NCI-H2107 treated with DMSO at 0.1 percent for 48 hours (cell line): ENCODE data around the gene CAMK1D.

Experiments used
- DNase-seq: peaks from one replicate; lab custom pipeline; 2025; ENCODE audit not compliant: unreplicated experiment; lab: John Stamatoyannopoulos, UW

CAMK1D gene

DNA sequence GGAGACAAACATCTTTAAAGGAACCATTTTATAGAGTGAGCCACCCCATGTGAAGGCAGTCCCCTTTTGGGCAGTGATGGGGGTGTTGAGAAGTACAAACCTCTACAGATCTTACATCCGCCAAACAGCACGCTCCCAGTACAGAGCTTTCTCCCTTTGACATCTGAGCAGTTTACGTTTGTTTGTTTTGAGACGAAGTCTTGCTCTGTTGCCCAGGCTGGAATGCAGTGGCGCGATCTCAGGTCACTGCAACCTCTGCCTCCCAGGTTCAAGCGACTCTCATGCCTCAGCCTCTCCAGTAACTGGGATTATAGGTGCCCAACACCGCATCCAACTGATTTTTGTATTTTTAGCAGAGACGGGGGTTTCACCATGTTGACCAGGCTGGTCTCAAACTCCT lies 523.2 kb downstream of the CAMK1D start:
- DNase-seq: no peak

DNA sequence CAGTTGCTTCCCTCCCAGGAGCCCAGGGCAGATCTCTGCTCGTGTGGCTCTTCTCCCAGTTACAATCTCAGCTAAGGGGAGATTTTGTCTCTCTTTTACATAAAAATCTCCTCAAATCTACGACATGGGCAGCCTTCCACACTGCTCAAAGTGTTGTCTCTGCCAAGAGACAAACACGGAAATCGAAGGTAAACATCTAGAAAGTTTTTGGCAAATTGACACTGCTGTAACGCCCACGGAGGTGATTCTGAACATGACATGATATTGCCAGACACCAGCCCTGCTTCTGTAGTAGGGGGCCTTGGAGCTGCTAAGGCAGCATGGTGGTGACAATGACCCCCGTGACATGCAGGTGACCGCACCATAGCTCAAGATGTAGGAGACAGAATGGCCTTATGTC lies 523.8 kb downstream of the CAMK1D start:
- no peak for DNase-seq

DNA sequence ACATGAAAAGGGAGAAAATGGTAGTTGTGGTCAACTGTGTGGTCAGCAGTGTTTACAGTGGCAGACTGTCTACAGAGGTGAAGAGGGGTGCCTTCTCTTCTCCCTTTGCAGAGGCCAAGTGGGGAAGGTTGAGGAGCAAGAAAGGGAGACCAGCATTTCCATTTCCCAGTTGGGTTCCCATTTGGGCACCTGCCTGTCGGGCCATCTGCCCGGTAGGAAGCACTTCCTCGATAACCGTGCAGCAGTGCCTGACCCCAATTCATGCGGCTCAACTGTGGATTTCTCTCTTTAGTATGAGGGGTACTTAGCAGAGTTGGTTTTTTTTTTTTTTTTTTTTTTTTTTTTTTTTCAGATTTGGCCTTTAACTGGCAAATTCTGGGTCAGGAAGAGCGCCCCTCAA lies 525.2 kb downstream of the CAMK1D start:
- no peak for DNase-seq

DNA sequence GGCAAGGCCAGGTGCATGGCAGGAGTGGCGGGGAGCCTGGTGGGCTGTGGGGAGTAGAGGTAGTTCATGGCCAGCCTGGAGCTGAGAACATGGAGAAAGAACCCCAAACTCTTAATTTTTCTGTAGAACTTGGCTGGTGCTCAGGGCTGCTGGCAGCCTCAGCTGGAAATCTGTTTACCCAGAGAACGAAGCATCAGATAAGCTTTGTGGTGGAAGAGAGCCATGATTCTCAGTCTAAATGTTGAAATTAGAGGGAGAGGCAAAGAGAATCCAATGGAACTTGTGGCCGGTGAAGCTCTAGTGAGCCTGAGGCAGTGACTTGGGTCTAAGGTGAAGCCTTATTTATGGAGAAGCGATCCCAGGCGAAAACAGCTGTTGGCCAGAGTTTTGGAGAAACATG lies 525.8 kb downstream of the CAMK1D start:
- no peak for DNase-seq

DNA sequence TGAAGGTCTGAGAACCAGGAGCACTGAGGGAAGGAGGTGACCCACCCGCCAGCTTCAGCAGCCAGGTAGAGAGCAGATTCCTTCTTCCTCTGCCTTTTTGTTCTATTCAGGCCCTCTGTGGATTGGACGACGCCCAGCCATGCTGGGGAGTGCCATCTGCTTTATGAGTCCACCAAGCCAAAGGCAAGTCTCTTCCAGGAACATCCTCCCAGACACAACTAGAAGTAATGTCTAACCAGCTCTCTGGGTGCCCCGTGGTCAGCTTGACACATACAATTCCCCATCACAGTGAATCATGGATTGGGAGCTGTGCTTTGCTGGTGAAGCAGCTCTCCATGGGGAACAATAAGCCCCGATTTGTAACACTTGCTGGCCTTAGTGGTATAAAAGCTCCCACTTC lies 526.9 kb downstream of the CAMK1D start:
- no peak for DNase-seq

DNA sequence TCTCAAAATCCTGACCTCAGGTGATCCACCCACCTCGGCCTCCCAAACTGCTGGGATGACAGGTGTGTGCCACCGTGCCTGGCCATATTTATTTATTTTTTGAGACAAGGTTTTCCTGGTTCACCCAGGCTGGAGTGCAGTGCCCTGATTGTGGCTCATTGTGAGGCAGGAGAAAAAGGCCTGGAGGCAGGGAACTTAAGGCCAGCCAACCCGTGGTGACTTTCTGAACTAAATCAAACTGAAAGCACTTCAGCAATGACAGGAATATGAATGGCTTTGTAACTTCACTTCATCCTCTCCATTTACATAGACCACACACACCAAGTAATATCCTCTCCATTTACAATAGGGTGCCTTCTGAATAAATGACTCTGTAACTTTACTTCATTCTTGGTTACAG lies 527.8 kb downstream of the CAMK1D start:
- no peak for DNase-seq

DNA sequence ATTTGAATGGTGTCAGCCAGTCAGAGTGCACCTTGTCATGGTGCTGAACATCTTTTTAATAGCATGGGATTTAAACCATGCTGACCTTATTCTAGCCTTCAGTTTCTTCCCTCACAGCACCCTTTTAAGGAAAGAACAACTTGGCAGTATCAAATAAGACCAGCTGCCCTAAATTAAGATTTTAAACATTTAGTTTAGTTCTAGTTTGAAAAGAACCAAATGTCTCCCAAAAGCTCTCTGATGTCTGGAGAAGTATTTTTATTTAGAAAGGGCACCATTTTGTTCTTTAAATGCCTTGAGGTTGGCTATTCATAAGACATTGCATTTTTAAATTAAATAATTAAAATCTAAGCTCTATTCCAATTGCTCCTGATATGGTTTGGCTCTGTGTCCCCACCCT lies 531.1 kb downstream of the CAMK1D start:
- DNase-seq: no peak

DNA sequence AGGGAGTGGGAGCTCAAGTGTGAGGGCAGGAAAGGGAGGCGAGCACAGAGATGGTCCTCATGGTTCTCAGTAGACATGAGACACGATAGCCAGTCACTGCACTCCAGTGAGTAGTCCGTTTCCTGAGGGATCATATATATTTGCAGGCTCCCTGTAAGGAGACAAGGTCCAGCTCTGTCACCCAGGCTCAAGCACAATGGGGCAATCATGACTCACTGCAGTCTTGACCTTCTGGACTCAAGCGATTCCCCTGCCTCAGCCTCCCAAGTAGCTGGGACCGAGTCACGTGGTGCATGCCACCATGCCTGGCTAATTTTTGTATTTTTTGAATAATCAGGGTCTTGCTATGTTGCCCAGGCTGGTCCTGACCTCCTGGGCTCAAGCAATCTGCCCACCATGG lies 535.5 kb downstream of the CAMK1D start:
- no peak for DNase-seq
